ENCODE data around the gene PALLD. TPM values are rescaled to one million over a fixed set of nuclear protein-coding genes. Genes with fewer than 3 reads are reported as not detected.

Gene PALLD
- polyA plus RNA-seq, 3 donors: 213 to 223 (median 220) TPM

Other genes with a start within 250 kb of the PALLD start
- gene DDX60, start 178.3 kb upstream of the PALLD start, polyA plus RNA-seq (ENCODE audit: insufficient read length in 3 of 3): 10 to 100 TPM; 12.4 to 16.9 (median 14.2) TPM
- 10 to 100 TPM in 1 of 3 donors, 1 to 10 TPM in 2; 8.9 to 10.7 (median 9.7) TPM for gene DDX60L, start 16.6 kb upstream of the PALLD start, polyA plus RNA-seq (ENCODE audit: insufficient read length in 3 of 3)

Data from right renal cortex interstitium (tissue), 3 donors.